ENCODE data around the gene ZNF594.
"Not testable (repeated sequence)": the region's sequence is repeated elsewhere in the genome, so short reads cannot be mapped to it uniquely, and the experiment has no call there.

ZNF594 gene

GRCh38 chr17:5220074-5220473 is 28.4 kb upstream of the ZNF594 start:
- Histone ChIP-seq H3K4me1 (ENCODE audit: insufficient read depth, low read length) (no peaks in the 10 kb centered on the region), H3K9me3 (ENCODE audit: low read length) (no peaks in the 10 kb centered on the region), H3K9ac (ENCODE audit: low read length) (no peak overlapping the region), H3K27ac (ENCODE audit: low read depth, low read length) (no peak overlapping the region), H3K27me3 (ENCODE audit: control insufficient read depth in 1 of 2, insufficient read depth in 2 of 2, low read length in 2 of 2) (no peaks in the 10 kb centered on the region), H3K4me3 (ENCODE audit: low read depth in 1 of 2, low read length in 2 of 2) (no peak overlapping the region), H3K36me3 (ENCODE audit: insufficient read depth, low read length) (peaks cover 25% of the 10 kb centered on the region)

DNA sequence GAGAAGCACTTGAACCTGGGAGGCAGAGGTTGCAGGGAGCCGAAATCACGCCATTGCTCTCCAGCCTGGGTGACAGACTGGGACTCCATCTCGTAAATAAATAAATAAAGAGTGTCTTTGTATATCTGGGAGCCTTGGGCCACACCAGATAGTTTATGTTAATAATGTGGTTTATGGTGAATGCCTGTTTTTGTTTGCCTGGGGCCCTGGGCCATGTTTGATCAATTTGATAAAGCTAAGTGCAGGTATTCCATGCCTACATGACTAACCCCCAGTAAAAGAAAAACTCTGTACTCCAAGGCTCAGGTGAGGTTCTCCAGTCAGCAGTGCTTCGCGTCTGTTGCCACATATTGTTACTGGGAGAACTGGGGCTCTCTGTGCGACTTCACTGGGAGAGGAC is 27.9 kb upstream of the ZNF594 start:
- Histone ChIP-seq H3K9ac (ENCODE audit: low read length) (no peak overlapping the region), H3K9me3 (ENCODE audit: low read length) (no peaks in the 10 kb centered on the region), H3K27ac (ENCODE audit: low read depth, low read length) (no peak overlapping the region), H3K36me3 (ENCODE audit: insufficient read depth, low read length) (peaks cover 28% of the 10 kb centered on the region), H3K4me3 (ENCODE audit: low read depth in 1 of 2, low read length in 2 of 2) (no peak overlapping the region), H3K27me3 (ENCODE audit: control insufficient read depth in 1 of 2, insufficient read depth in 2 of 2, low read length in 2 of 2) (no peaks in the 10 kb centered on the region), H3K4me1 (ENCODE audit: insufficient read depth, low read length) (no peaks in the 10 kb centered on the region)

- H3K4me3 ChIP-seq (ENCODE audit: low read depth in 1 of 2, low read length in 2 of 2); H3K27ac ChIP-seq (ENCODE audit: low read depth, low read length): not testable (repeated sequence)
- H3K36me3 ChIP-seq (ENCODE audit: insufficient read depth, low read length) = peaks cover 20% of the 10 kb centered on the region
Observed at GRCh38 chr17:5217562-5217961, 25.9 kb upstream of the ZNF594 start.

DNA sequence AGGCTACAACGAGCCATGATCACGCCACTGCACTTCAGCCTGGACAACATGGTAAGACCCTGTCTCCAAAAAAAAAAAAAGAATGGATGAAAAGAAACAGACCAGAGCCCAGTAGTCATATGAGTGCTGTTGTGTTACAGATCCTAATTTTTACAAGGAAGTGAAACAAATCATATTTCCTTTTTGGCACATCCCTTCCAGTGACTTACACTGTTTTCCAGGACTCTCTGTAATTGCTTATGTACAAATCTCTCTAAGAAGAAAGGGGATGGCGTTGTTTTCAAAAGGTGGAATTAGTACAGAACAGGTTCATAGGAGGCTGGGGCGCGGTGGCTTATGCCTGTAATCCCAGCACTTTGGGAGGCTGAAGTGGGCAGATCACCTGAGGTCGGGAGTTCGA is 19.8 kb upstream of the ZNF594 start:
- Histone ChIP-seq H3K4me3 (ENCODE audit: low read depth in 1 of 2, low read length in 2 of 2) (no peak overlapping the region), H3K27ac (ENCODE audit: low read depth, low read length) (no peak overlapping the region), H3K9me3 (ENCODE audit: low read length) (no peaks in the 10 kb centered on the region), H3K9ac (ENCODE audit: low read length) (no peak overlapping the region), H3K4me1 (ENCODE audit: insufficient read depth, low read length) (no peaks in the 10 kb centered on the region), H3K36me3 (ENCODE audit: insufficient read depth, low read length) (peaks cover 11% of the 10 kb centered on the region), H3K27me3 (ENCODE audit: control insufficient read depth in 1 of 2, insufficient read depth in 2 of 2, low read length in 2 of 2) (no peaks in the 10 kb centered on the region)

More at GRCh38 chr17:5217562-5217961, 25.9 kb upstream of the ZNF594 start:
- not testable (repeated sequence) for H3K4me1 ChIP-seq (ENCODE audit: insufficient read depth, low read length); H3K9me3 ChIP-seq (ENCODE audit: low read length); H3K9ac ChIP-seq (ENCODE audit: low read length); H3K27me3 ChIP-seq (ENCODE audit: control insufficient read depth in 1 of 2, insufficient read depth in 2 of 2, low read length in 2 of 2)

DNA sequence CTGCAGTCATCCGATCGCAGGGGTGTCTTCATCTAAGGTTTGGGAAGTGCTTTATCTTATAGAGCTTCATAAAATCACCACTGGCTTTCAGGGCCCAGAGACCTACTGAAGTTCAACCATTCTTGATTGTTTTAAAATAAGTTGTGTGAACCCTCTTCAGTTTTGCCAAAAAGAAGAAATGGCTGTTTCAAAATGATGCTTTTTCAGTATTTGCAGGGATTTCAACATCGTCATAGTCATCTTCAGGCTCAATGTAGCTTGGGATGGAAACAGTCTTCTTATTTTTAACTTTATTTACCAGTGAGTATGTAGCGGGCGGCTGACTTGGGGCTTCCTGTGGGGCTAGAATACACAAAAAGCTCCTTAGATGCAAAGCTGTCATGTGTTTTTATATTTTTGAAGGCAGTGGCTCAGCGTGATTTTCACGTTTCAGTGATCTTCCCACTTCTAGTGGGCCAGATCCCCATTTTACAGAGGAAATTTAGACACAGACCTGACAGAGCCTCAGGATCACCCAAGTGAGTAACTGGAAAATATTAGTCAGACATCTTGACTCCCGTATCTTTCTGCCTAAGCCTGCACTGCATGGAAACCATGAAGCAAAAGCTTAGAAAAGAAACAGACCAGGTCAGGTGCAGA is 19.1 kb upstream of the ZNF594 start:
- Histone ChIP-seq H3K4me3 (ENCODE audit: low read depth in 1 of 2, low read length in 2 of 2) (no peak overlapping the region), H3K27ac (ENCODE audit: low read depth, low read length) (no peak overlapping the region), H3K36me3 (ENCODE audit: insufficient read depth, low read length) (peaks cover 9% of the 10 kb centered on the region), H3K9ac (ENCODE audit: low read length) (no peak overlapping the region), H3K4me1 (ENCODE audit: insufficient read depth, low read length) (no peaks in the 10 kb centered on the region), H3K9me3 (ENCODE audit: low read length) (no peaks in the 10 kb centered on the region), H3K27me3 (ENCODE audit: control insufficient read depth in 1 of 2, insufficient read depth in 2 of 2, low read length in 2 of 2) (no peaks in the 10 kb centered on the region)

DNA sequence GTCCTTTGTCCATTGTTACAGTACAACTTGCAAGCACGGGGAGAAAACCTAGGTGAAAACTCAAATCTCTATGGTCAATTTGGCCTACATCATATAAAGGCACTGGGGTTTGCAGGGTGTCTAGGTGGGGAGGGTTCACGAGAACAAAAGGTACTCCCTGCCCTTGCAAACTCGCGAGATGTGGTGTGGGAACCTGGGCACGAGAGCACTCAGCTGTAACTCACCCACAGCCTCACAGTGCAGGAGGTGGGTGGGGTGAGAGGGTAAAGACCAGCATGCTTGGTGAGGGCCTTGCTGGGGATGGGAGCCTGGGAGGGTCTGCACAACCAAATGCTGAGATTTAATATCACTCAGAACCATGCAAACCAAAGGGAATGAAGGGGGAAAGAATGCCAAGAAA is 18.4 kb upstream of the ZNF594 start:
- Histone ChIP-seq H3K4me1 (ENCODE audit: insufficient read depth, low read length) (no peaks in the 10 kb centered on the region), H3K9ac (ENCODE audit: low read length) (no peak overlapping the region), H3K9me3 (ENCODE audit: low read length) (no peaks in the 10 kb centered on the region), H3K27me3 (ENCODE audit: control insufficient read depth in 1 of 2, insufficient read depth in 2 of 2, low read length in 2 of 2) (no peaks in the 10 kb centered on the region), H3K4me3 (ENCODE audit: low read depth in 1 of 2, low read length in 2 of 2) (no peak overlapping the region), H3K27ac (ENCODE audit: low read depth, low read length) (no peak overlapping the region), H3K36me3 (ENCODE audit: insufficient read depth, low read length) (peaks cover 3% of the 10 kb centered on the region)

DNA sequence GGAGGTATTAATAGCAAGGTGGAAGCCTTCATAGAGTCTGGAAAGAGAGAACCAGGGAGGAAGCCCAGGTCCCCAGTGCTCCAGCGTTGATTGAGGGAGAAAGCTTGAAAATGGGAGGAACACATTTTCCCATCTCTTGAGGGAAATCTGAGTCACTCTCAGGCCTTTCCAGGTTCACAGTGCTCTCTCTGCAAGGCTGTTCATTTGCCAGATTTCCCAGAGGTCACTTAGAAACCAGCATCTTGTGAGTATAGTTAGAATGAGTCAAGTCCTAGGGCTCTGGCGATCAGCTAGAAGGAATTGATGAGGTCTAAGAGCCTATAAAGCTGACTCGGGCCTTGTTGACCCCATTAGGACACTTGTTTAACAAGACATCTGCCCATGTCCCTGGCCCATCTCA is 17.7 kb upstream of the ZNF594 start:
- Histone ChIP-seq H3K4me3 (ENCODE audit: low read depth in 1 of 2, low read length in 2 of 2) (no peak overlapping the region), H3K27me3 (ENCODE audit: control insufficient read depth in 1 of 2, insufficient read depth in 2 of 2, low read length in 2 of 2) (no peaks in the 10 kb centered on the region), H3K4me1 (ENCODE audit: insufficient read depth, low read length) (no peaks in the 10 kb centered on the region), H3K9me3 (ENCODE audit: low read length) (no peaks in the 10 kb centered on the region), H3K27ac (ENCODE audit: low read depth, low read length) (no peak overlapping the region), H3K9ac (ENCODE audit: low read length) (no peak overlapping the region), H3K36me3 (ENCODE audit: insufficient read depth, low read length) (no peaks in the 10 kb centered on the region)

GRCh38 chr17:5203908-5204294 is 12.2 kb upstream of the ZNF594 start:
- Histone ChIP-seq H3K27ac (ENCODE audit: low read depth, low read length) (no peak overlapping the region), H3K4me3 (ENCODE audit: low read depth in 1 of 2, low read length in 2 of 2) (no peak overlapping the region)

DNA sequence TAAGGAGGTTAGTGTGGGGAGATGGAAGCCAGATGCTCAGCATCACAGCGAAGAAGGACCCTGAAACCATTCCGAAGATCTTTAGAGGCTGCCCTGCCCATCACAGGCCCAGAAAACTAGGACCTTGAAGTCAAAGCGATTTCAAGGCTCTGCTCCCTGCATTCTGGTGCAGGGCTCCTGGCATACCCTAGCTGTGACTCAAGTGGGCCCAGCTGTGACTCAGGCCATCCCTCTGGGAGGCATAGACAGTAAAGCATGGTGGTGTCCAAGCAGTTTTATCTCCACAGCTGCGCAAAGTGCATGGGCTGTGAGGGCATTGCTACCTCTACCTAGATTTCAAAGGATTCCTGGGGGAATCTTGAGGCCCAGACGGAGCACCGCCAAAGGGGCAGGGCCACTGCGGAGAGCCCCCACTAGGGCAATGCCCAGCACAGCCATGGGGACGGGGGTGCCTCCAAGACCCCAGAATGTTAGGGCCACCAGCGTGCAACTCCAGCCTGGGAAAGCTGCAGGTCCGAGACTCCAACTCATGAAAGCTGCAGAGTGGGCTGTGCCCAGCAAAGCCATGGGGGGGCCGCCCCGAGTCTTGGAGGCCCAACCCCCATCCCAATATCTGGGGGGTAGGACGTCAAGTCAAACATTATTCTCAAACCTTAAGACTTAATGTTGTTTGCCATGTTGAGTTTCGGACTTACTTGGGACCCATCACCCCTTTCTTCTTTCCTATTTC is 11.7 kb upstream of the ZNF594 start:
- H3K4me3 ChIP-seq (ENCODE audit: low read depth in 1 of 2, low read length in 2 of 2) = no peak overlapping the region
- H3K4me1 ChIP-seq (ENCODE audit: insufficient read depth, low read length) = no peaks in the 10 kb centered on the region
- H3K9me3 ChIP-seq (ENCODE audit: low read length) = no peaks in the 10 kb centered on the region
- no peak overlapping the region for H3K27ac ChIP-seq (ENCODE audit: low read depth, low read length)
- H3K9ac ChIP-seq (ENCODE audit: low read length) = no peak overlapping the region
- H3K36me3 ChIP-seq (ENCODE audit: insufficient read depth, low read length) = no peaks in the 10 kb centered on the region
- H3K27me3 ChIP-seq (ENCODE audit: control insufficient read depth in 1 of 2, insufficient read depth in 2 of 2, low read length in 2 of 2) = no peaks in the 10 kb centered on the region

More at GRCh38 chr17:5203908-5204294, 12.2 kb upstream of the ZNF594 start:
- no peaks in the 10 kb centered on the region for H3K4me1 ChIP-seq (ENCODE audit: insufficient read depth, low read length)
- no peaks in the 10 kb centered on the region for H3K36me3 ChIP-seq (ENCODE audit: insufficient read depth, low read length)
- H3K9me3 ChIP-seq (ENCODE audit: low read length) = no peaks in the 10 kb centered on the region
- no peak overlapping the region for H3K9ac ChIP-seq (ENCODE audit: low read length)
- H3K27me3 ChIP-seq (ENCODE audit: control insufficient read depth in 1 of 2, insufficient read depth in 2 of 2, low read length in 2 of 2) = no peaks in the 10 kb centered on the region

- Histone ChIP-seq H3K27me3 (ENCODE audit: control insufficient read depth in 1 of 2, insufficient read depth in 2 of 2, low read length in 2 of 2) (no peaks in the 10 kb centered on the region), H3K4me1 (ENCODE audit: insufficient read depth, low read length) (no peaks in the 10 kb centered on the region)
Observed at GRCh38 chr17:5201011-5201410, 9.3 kb upstream of the ZNF594 start.

GRCh38 chr17:5200360-5200759 is 8.7 kb upstream of the ZNF594 start:
- no peaks in the 10 kb centered on the region for H3K4me1 ChIP-seq (ENCODE audit: insufficient read depth, low read length)
- H3K27ac ChIP-seq (ENCODE audit: low read depth, low read length) = no peak overlapping the region
- no peaks in the 10 kb centered on the region for H3K9me3 ChIP-seq (ENCODE audit: low read length)
- no peaks in the 10 kb centered on the region for H3K36me3 ChIP-seq (ENCODE audit: insufficient read depth, low read length)
- H3K9ac ChIP-seq (ENCODE audit: low read length) = no peak overlapping the region
- H3K4me3 ChIP-seq (ENCODE audit: low read depth in 1 of 2, low read length in 2 of 2) = no peak overlapping the region
- H3K27me3 ChIP-seq (ENCODE audit: control insufficient read depth in 1 of 2, insufficient read depth in 2 of 2, low read length in 2 of 2) = no peaks in the 10 kb centered on the region

More at GRCh38 chr17:5201011-5201410, 9.3 kb upstream of the ZNF594 start:
- Histone ChIP-seq H3K36me3 (ENCODE audit: insufficient read depth, low read length) (no peaks in the 10 kb centered on the region), H3K9me3 (ENCODE audit: low read length) (no peaks in the 10 kb centered on the region), H3K4me3 (ENCODE audit: low read depth in 1 of 2, low read length in 2 of 2) (no peak overlapping the region), H3K9ac (ENCODE audit: low read length) (no peak overlapping the region), H3K27ac (ENCODE audit: low read depth, low read length) (no peak overlapping the region)

DNA sequence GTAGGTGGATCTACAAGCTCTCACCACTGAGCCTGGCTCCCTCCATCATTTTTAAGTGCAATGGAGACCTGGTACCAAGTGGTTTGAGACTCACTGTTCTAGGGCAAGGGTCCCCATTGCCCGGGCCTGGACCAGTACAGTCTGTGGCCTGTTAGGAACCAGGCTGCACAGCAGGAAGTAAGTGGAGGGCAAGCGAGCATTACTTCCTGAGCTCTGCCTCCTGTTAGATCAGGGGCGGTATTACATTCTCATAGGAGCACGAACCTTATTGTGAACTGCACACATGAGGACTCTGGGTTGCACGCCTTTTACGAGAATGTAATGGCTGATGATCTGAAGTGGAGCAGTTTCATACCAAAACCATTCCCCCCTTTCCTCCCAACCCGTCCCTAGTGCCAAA is 6.8 kb upstream of the ZNF594 start:
- H3K4me1 ChIP-seq (ENCODE audit: insufficient read depth, low read length) = no peaks in the 10 kb centered on the region
- no peak overlapping the region for H3K27ac ChIP-seq (ENCODE audit: low read depth, low read length)
- no peaks in the 10 kb centered on the region for H3K36me3 ChIP-seq (ENCODE audit: insufficient read depth, low read length)
- H3K27me3 ChIP-seq (ENCODE audit: control insufficient read depth in 1 of 2, insufficient read depth in 2 of 2, low read length in 2 of 2) = no peaks in the 10 kb centered on the region
- H3K9ac ChIP-seq (ENCODE audit: low read length) = no peak overlapping the region
- no peak overlapping the region for H3K4me3 ChIP-seq (ENCODE audit: low read depth in 1 of 2, low read length in 2 of 2)
- H3K9me3 ChIP-seq (ENCODE audit: low read length) = no peaks in the 10 kb centered on the region
